ENCODE measurements around the gene NKAIN2. TPM values are rescaled to one million over a fixed set of nuclear protein-coding genes. Genes with fewer than 3 reads are reported as not detected.

The NKAIN2 gene
- total and polyA plus RNA-seq, 2 donors (not counting 3 experiments of a cell fraction or from before 2014, with no cell fraction given) = 0.03 TPM; not detected in 1

GRCh38 chr6:124443541-124443940 is 639.9 kb downstream of the NKAIN2 start:
- ChIA-PET CTCF (no interaction called here), POLR2A (no interaction called here)
- no peak overlapping the region for H2AFZ ChIP-seq (ENCODE audit: low read depth, low read length)
- no peaks in the 10 kb centered on the region for H3K9me1 ChIP-seq (replicated peaks; ENCODE audit: control insufficient read depth, extremely low read depth, insufficient read depth, low read length)
- no peaks in the 10 kb centered on the region for H3K79me2 ChIP-seq (ENCODE audit: control insufficient read depth, insufficient read depth, low read length)
- no peak for TF ChIP-seq JUN (IDR thresholded peaks at IDR 0.05; ENCODE audit: borderline replicate concordance, insufficient read depth, insufficient read length, low read depth)
- TF ChIP-seq MYC (IDR thresholded peaks at IDR 0.05; ENCODE audit: low read depth, low read length) = no peak
- no peak for TF ChIP-seq EZH2 (IDR thresholded peaks at IDR 0.05; ENCODE audit: borderline replicate concordance, low read depth, low read length, severe bottlenecking)
- no peak for TF ChIP-seq POLR2A (IDR thresholded peaks at IDR 0.05; ENCODE audit: low read depth, low read length)
- TF ChIP-seq GATA2 (IDR thresholded peaks at IDR 0.05; ENCODE audit: insufficient read depth, insufficient read length, low read depth, low read length) = no peak
- TF ChIP-seq MAX (IDR thresholded peaks at IDR 0.05; ENCODE audit: insufficient read depth, insufficient read length) = no peak
- TF ChIP-seq FOS (IDR thresholded peaks at IDR 0.05; ENCODE audit: borderline replicate concordance, insufficient read depth, low read length) = no peak
- dilution Hi-C loops (cut with MboI; ENCODE audit: extremely low pct_ligation_motif_present, low sequenced_read_pairs) = no loop called here
- FAIRE-seq = no peak
- H4K20me1 ChIP-seq (replicated peaks; ENCODE audit: control insufficient read depth, extremely low read depth, insufficient read depth, low read length) = no peaks in the 10 kb centered on the region
- H3K36me3 ChIP-seq (ENCODE audit: control insufficient read depth in 2 of 2, extremely low read depth in 1 of 2, insufficient read depth in 2 of 2, low read length in 2 of 2) = no peaks in the 10 kb centered on the region
- H3K4me2 ChIP-seq (ENCODE audit: insufficient read depth, low read length) = no peak overlapping the region
- intact Hi-C loops (cut with micrococcal nuclease) = no loop called here
- no peak for DNase-seq (ENCODE audit: low read depth, low spot score)
- H3K4me3 ChIP-seq (replicated peaks in 1 of 3; ENCODE audit: insufficient read depth in 1 of 3, low read depth in 1 of 3, low read length in 3 of 3) = no peak overlapping the region
- no peaks in the 10 kb centered on the region for H3K27me3 ChIP-seq (ENCODE audit: control insufficient read depth in 2 of 2, insufficient read depth in 2 of 2, low read length in 2 of 2)
- H3K9me3 ChIP-seq (replicated peaks; ENCODE audit: control insufficient read depth, insufficient read depth, low read length) = no peaks in the 10 kb centered on the region
- BruUV-seq (replicated peaks) = no TSS peak
- H3K9ac ChIP-seq (replicated peaks; ENCODE audit: extremely low read depth, insufficient read depth, low read length) = no peak overlapping the region
- H3K27ac ChIP-seq (ENCODE audit: insufficient read depth, low read depth, low read length) = no peak overlapping the region
- no peaks in the 10 kb centered on the region for H3K4me1 ChIP-seq (ENCODE audit: control insufficient read depth, extremely low read depth, insufficient read depth, low read length)

DNA sequence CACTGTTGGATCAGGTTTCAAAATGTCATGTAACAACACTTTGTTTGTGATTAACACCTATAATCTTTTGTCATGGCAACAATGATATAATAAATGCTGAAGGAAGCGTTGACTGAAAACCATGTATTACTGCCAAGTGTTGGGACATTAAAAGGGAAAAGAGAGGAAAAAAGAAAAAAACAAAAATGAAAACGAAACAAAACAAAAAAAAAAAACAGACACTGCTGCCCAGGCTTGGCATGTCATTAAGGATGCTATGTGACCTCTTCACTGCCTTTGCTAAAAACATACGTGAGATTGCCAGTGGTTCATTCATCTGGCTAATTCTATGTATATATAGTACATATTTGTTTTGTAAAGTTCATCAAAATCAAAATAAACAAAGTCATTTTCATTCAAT is 641.9 kb downstream of the NKAIN2 start:
- DNase-seq (ENCODE audit: low read depth, low spot score) (no peak), FAIRE-seq (no peak)
- no peaks in the 10 kb centered on the region for H3K9me3 ChIP-seq (replicated peaks; ENCODE audit: control insufficient read depth, insufficient read depth, low read length)
- H3K36me3 ChIP-seq (ENCODE audit: control insufficient read depth in 2 of 2, extremely low read depth in 1 of 2, insufficient read depth in 2 of 2, low read length in 2 of 2) = no peaks in the 10 kb centered on the region
- intact Hi-C loops (cut with micrococcal nuclease) = no loop called here
- H3K9me1 ChIP-seq (replicated peaks; ENCODE audit: control insufficient read depth, extremely low read depth, insufficient read depth, low read length) = no peaks in the 10 kb centered on the region
- no peak for TF ChIP-seq JUN (IDR thresholded peaks at IDR 0.05; ENCODE audit: borderline replicate concordance, insufficient read depth, insufficient read length, low read depth)
- no peak for TF ChIP-seq GATA2 (IDR thresholded peaks at IDR 0.05; ENCODE audit: insufficient read depth, insufficient read length, low read depth, low read length)
- TF ChIP-seq POLR2A (IDR thresholded peaks at IDR 0.05; ENCODE audit: low read depth, low read length) = no peak
- H3K9ac ChIP-seq (replicated peaks; ENCODE audit: extremely low read depth, insufficient read depth, low read length) = no peak overlapping the region
- no peaks in the 10 kb centered on the region for H3K27me3 ChIP-seq (ENCODE audit: control insufficient read depth in 2 of 2, insufficient read depth in 2 of 2, low read length in 2 of 2)
- H3K4me2 ChIP-seq (ENCODE audit: insufficient read depth, low read length) = no peak overlapping the region
- dilution Hi-C loops (cut with MboI; ENCODE audit: extremely low pct_ligation_motif_present, low sequenced_read_pairs) = no loop called here
- no peaks in the 10 kb centered on the region for H4K20me1 ChIP-seq (replicated peaks; ENCODE audit: control insufficient read depth, extremely low read depth, insufficient read depth, low read length)
- H3K4me3 ChIP-seq (replicated peaks in 1 of 3; ENCODE audit: insufficient read depth in 1 of 3, low read depth in 1 of 3, low read length in 3 of 3) = no peak overlapping the region
- H3K79me2 ChIP-seq (ENCODE audit: control insufficient read depth, insufficient read depth, low read length) = no peaks in the 10 kb centered on the region
- BruUV-seq (replicated peaks) = no TSS peak
- no peaks in the 10 kb centered on the region for H3K4me1 ChIP-seq (ENCODE audit: control insufficient read depth, extremely low read depth, insufficient read depth, low read length)
- POLR2A ChIA-PET = no interaction called here
- CTCF ChIA-PET = no interaction called here
- no peak overlapping the region for H3K27ac ChIP-seq (ENCODE audit: insufficient read depth, low read depth, low read length)
- H2AFZ ChIP-seq (ENCODE audit: low read depth, low read length) = no peak overlapping the region
